ENCODE data around the gene MKI67. TPM values are rescaled to one million over a fixed set of nuclear protein-coding genes. Genes with fewer than 3 reads are reported as not detected.

MKI67 gene
- total RNA-seq, 2 donors from 2014 or later: 74.8 to 90.5 TPM

DNA sequence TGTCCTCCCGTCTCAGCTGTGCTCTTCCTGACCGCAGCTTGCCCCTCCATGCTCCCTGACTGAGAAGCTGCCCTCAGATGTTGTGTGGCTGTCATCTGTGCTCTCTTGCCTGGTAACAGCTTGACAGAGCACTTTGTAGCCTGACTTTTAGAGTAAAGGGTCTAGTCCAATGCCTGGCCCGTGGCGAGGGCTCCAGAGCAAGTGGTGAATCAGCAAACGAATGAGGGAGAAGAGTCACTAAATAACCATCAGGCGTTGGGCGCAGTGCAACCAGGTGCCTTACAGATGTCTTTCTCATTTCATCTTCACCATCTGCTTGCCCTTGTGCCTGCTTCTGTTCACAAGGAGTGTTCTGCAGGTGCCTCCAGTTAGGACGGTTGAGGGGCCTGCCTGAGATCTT lies 45.6 kb downstream of the MKI67 start:
- Histone ChIP-seq H3K9me3 (ENCODE audit: control insufficient read depth, low read length) (no peaks in the 10 kb centered on the region), H3K4me1 (ENCODE audit: control insufficient read depth, insufficient read depth, low read length) (no peaks in the 10 kb centered on the region), H3K27me3 (ENCODE audit: control insufficient read depth, insufficient read depth, low read length, poor library complexity, severe bottlenecking) (no peaks in the 10 kb centered on the region), H3K27ac (ENCODE audit: low read depth, low read length) (no peak overlapping the region), H3K36me3 (ENCODE audit: control insufficient read depth, insufficient read depth, low read length) (no peaks in the 10 kb centered on the region), H3K4me3 (ENCODE audit: low read length) (no peak overlapping the region), H3K9ac (ENCODE audit: extremely low read depth, low read length, poor library complexity, severe bottlenecking) (no peak overlapping the region)
- Mint-ChIP-seq H3K4me1 (peaks cover 17% of the 10 kb centered on the region), H3K4me3 (no peak overlapping the region), H3K36me3 (ENCODE audit: low read depth) (no peaks in the 10 kb centered on the region), H3K27ac (no peak overlapping the region), H3K9me3 (no peaks in the 10 kb centered on the region), H3K27me3 (ENCODE audit: insufficient read depth) (peaks cover 3% of the 10 kb centered on the region)
- TF ChIP-seq CTCF (conservative IDR thresholded peaks at IDR 0.05): no peak
- peak; percentile 33 for DNase-seq
- 94 to 95% methylated on average over 7 to 8 of the region's 8 CpGs for WGBS, 2 experiments (ENCODE audit: insufficient coverage in 1 of 2, insufficient read length in 1 of 2)

- Histone ChIP-seq H3K27ac (ENCODE audit: low read depth, low read length) (no peak overlapping the region), H3K9ac (ENCODE audit: extremely low read depth, low read length, poor library complexity, severe bottlenecking) (no peak overlapping the region), H3K4me1 (ENCODE audit: control insufficient read depth, insufficient read depth, low read length) (no peaks in the 10 kb centered on the region), H3K27me3 (ENCODE audit: control insufficient read depth, insufficient read depth, low read length, poor library complexity, severe bottlenecking) (no peaks in the 10 kb centered on the region), H3K36me3 (ENCODE audit: control insufficient read depth, insufficient read depth, low read length) (no peaks in the 10 kb centered on the region), H3K9me3 (ENCODE audit: control insufficient read depth, low read length) (no peaks in the 10 kb centered on the region), H3K4me3 (ENCODE audit: low read length) (no peak overlapping the region)
- Mint-ChIP-seq H3K4me1 (peaks cover 15% of the 10 kb centered on the region), H3K27ac (no peak overlapping the region), H3K4me3 (no peak overlapping the region), H3K9me3 (no peaks in the 10 kb centered on the region), H3K27me3 (ENCODE audit: insufficient read depth) (peaks cover 3% of the 10 kb centered on the region), H3K36me3 (ENCODE audit: low read depth) (no peaks in the 10 kb centered on the region)
- peak; percentile 41 for DNase-seq
- WGBS, 2 experiments (ENCODE audit: insufficient coverage in 1 of 2, insufficient read length in 1 of 2): 85 to 88% methylated on average over 10 to 13 of the region's 13 CpGs
- TF ChIP-seq CTCF (conservative IDR thresholded peaks at IDR 0.05): no peak
Measured at GRCh38 chr10:128080231-128080630, 46.0 kb downstream of the MKI67 start.

DNA sequence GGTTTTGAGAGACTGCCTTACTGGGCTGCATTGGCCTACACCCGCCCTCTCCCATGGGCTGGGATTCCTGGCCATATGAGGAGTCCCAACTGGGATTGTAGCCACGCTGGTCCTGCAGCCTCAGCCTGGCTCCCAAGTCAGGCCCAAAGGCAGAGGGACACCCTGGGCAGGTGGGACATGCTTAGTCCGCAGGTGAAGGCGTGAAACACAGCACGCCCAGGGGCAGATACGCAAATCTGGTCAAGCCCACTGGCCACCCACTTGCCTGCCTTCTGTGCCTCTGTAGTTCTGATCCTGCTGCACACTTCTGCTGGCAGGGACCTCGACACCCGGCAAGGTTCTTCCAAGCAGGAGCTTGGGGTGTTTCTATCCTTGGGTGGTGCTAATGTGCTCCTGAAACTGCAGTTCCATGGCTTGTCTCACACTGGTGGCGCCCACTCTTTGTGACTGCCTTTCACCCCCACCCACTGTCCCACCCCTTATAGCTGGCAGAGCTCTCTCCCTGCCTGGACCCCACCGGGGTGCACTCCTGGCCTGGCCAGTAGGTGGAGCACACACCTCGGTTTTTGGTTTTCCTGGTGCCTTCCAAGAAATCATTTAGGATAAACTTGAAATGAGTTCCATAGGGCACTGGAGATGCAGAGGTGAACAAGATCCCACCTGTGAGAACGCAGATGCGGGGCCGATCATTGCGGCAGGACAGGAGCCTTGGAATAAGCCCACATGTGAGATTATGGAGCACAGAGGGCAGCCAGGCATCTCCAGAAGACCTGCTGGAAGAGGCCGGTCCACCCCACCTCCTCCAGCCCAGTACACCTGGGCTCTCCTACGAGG lies 47.9 kb downstream of the MKI67 start:
- Histone ChIP-seq H3K4me1 (ENCODE audit: control insufficient read depth, insufficient read depth, low read length) (no peaks in the 10 kb centered on the region), H3K27ac (ENCODE audit: low read depth, low read length) (no peak overlapping the region), H3K4me3 (ENCODE audit: low read length) (no peak overlapping the region), H3K9ac (ENCODE audit: extremely low read depth, low read length, poor library complexity, severe bottlenecking) (no peak overlapping the region), H3K36me3 (ENCODE audit: control insufficient read depth, insufficient read depth, low read length) (no peaks in the 10 kb centered on the region), H3K27me3 (ENCODE audit: control insufficient read depth, insufficient read depth, low read length, poor library complexity, severe bottlenecking) (no peaks in the 10 kb centered on the region), H3K9me3 (ENCODE audit: control insufficient read depth, low read length) (no peaks in the 10 kb centered on the region)
- no peaks in the 10 kb centered on the region for H3K4me1 Mint-ChIP-seq
- H3K36me3 Mint-ChIP-seq (ENCODE audit: low read depth): no peaks in the 10 kb centered on the region
- H3K27me3 Mint-ChIP-seq (ENCODE audit: insufficient read depth): peaks cover 3% of the 10 kb centered on the region
- WGBS, 2 experiments (ENCODE audit: insufficient coverage in 1 of 2, insufficient read length in 1 of 2): 66 to 74% methylated on average over 10 to 17 of the region's 17 CpGs
- TF ChIP-seq CTCF (conservative IDR thresholded peaks at IDR 0.05): peak; percentile 87
- peak; percentile 91 for DNase-seq
- H3K4me3 Mint-ChIP-seq: no peak overlapping the region
- no peak overlapping the region for H3K27ac Mint-ChIP-seq
- H3K9me3 Mint-ChIP-seq: no peaks in the 10 kb centered on the region

All from endodermal cell (in vitro differentiated cells).